ENCODE results near the gene PTMA. TPM values are rescaled to one million over a fixed set of nuclear protein-coding genes. Genes with fewer than 3 reads are reported as not detected.

The PTMA gene
- total and polyA plus RNA-seq, 8 donors: 677 to 2,328 (median 1,958) TPM

DNA sequence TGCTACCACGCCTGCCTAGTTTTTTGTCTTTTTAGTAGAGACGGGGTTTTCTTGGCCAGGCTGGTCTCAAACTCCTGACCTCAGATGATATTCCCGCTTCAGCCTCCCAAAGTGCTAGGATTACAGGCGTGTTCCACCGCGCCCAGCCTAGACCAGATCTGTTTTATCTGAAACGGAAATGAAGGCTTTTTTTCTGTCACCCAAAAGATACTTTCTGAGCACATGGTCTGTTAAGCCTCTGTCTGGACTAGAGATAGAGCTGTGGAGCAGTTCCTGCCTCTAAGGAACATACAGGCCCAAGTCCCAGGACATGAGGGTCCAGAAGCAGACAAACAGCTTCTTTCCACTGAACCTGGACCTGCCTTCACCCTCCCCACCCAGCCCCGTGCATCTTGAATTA is 43.6 kb upstream of the PTMA start:
- intact Hi-C loops (cut with DNase I): no loop called here
- ATAC-seq (no peak), DNase-seq (no peak)
- peak overlapping the region; percentile 97 to 98 for H3K27ac ChIP-seq
- H3K36me3 ChIP-seq: no peaks in the 10 kb centered on the region
- H3K4me3 ChIP-seq: no peak overlapping the region
- H3K9me3 ChIP-seq: no peaks in the 10 kb centered on the region
- TF ChIP-seq, protein P1, sequence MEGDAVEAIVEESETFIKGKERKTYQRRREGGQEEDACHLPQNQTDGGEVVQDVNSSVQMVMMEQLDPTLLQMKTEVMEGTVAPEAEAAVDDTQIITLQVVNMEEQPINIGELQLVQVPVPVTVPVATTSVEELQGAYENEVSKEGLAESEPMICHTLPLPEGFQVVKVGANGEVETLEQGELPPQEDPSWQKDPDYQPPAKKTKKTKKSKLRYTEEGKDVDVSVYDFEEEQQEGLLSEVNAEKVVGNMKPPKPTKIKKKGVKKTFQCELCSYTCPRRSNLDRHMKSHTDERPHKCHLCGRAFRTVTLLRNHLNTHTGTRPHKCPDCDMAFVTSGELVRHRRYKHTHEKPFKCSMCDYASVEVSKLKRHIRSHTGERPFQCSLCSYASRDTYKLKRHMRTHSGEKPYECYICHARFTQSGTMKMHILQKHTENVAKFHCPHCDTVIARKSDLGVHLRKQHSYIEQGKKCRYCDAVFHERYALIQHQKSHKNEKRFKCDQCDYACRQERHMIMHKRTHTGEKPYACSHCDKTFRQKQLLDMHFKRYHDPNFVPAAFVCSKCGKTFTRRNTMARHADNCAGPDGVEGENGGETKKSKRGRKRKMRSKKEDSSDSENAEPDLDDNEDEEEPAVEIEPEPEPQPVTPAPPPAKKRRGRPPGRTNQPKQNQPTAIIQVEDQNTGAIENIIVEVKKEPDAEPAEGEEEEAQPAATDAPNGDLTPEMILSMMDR (IDR thresholded peaks at IDR 0.05): no peak
- H3K4me1 ChIP-seq: peaks cover 7 to 45% of the 10 kb centered on the region in 2 donors
- no peaks in the 10 kb centered on the region for H3K27me3 ChIP-seq

DNA sequence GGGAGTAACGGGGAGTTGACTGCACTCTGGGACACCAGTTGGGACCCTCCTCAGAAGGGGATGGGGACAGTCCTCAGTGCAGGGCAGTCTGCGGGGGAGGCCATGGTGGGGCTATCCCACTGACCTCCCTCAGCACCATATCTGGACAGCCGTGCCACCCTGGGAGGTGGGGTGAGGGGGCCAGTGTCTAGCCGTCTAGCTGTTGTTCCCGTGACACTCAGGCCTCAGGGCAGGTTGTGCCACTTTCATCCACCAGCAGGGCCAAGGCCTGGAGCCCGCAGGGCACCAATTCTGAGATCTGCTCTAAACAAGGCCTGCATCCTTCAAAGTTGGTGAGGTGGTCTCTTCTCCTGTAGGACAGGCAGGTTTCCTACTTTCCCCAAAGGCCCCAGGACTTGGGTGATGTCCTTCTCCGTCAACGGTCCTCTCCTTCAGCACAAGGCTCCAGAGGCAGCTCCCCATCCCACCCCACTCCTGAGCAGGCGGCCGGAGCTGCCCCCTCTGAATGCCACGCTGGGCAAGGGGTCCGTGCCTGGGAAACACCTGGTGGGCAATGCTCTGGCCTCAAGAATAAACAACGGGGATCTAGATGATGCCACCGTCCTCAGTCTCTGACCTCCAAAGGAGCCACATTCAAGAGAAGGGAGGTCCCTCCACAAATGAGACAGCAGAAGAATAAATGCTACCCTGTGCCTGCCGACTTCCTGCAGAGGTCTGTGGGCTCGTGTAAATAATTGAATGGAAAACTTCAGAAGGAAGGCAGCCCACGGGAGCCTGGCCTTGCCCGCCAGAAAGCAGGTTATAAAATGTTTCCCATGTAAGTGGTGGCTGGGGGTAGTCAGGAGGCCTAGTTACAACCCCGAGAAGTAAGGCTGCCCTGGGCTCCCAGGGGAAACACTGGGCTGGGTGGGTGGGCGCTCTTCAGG is 42.8 kb upstream of the PTMA start:
- Histone ChIP-seq H3K27ac (peak overlapping the region; percentile 97 to 98), H3K36me3 (no peaks in the 10 kb centered on the region), H3K4me3 (peak overlapping the region; percentile 44 to 49), H3K27me3 (no peaks in the 10 kb centered on the region), H3K4me1 (peaks cover 7 to 45% of the 10 kb centered on the region in 2 donors), H3K9me3 (no peaks in the 10 kb centered on the region)
- DNase-seq: no peak
- no peak for ATAC-seq
- TF ChIP-seq, protein P1 (IDR thresholded peaks at IDR 0.05): no peak
- intact Hi-C loops (cut with DNase I): no loop called here

- H3K36me3 ChIP-seq: no peaks in the 10 kb centered on the region
- peak overlapping the region; percentile 44 to 49 for H3K4me3 ChIP-seq
- peak overlapping the region; percentile 97 to 98 for H3K27ac ChIP-seq
- no peaks in the 10 kb centered on the region for H3K9me3 ChIP-seq
- peak; percentile 75 to 97 (median 94) for DNase-seq
- H3K4me1 ChIP-seq: peaks cover 16 to 51% of the 10 kb centered on the region in 2 donors
- peak; percentile 89 for ATAC-seq
- TF ChIP-seq, protein P1 (IDR thresholded peaks at IDR 0.05): no peak
- intact Hi-C loops (cut with DNase I): no loop called here
- no peaks in the 10 kb centered on the region for H3K27me3 ChIP-seq
Observed at GRCh38 chr2:231666171-231667095, 41.9 kb upstream of the PTMA start.

DNA sequence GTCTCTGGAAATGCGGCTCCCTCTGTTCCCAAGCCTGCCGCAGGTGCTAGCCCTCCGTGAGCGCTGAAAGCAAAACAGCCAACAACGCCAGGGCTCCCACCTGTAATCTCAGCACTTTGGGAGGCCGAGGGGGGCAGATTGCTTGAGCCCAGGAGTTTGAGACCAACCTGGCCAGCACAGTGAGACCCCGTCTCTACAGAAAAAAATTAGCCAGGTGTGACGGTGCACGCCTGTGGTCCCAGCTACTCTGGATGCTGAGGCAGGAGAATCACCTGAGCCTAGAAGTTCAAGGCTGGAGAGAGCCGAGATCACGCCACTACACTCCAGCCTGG is 41.3 kb upstream of the PTMA start:
- TF ChIP-seq, protein P1 (IDR thresholded peaks at IDR 0.05): no peak
- Histone ChIP-seq H3K4me1 (peaks cover 20 to 52% of the 10 kb centered on the region in 2 donors), H3K27me3 (no peaks in the 10 kb centered on the region), H3K9me3 (no peaks in the 10 kb centered on the region), H3K36me3 (no peaks in the 10 kb centered on the region), H3K4me3 (peak overlapping the region; percentile 44 to 49), H3K27ac (peak overlapping the region; percentile 97 to 98)
- intact Hi-C loops (cut with DNase I): no loop called here
- ATAC-seq: no peak
- DNase-seq: no peak

DNA sequence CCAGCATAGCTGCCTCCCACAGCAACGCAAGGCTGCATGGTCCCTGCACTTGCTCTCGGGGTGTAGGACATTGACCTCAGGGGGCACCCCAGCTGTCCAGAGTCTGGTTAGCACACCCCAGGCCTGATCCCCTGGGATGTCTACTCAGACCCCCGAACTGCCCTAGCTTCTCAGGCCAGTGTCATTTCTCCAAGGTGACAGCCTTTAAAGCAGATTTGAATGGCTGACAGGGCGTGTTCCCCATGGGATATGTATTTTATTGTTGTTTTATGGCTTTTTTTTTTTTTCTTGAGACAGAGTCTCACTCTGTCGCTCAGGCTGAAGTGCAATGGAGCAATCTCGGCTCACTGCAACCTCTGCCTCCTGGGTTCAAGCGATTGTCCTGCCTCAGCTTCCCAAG is 40.8 kb upstream of the PTMA start:
- no peaks in the 10 kb centered on the region for H3K36me3 ChIP-seq
- peaks cover 24 to 56% of the 10 kb centered on the region in 2 donors for H3K4me1 ChIP-seq
- ATAC-seq: no peak
- H3K27me3 ChIP-seq: no peaks in the 10 kb centered on the region
- H3K4me3 ChIP-seq: peak overlapping the region in 1 of 2 donors; percentile 44
- DNase-seq: no peak
- TF ChIP-seq, protein P1 (IDR thresholded peaks at IDR 0.05): no peak
- no peaks in the 10 kb centered on the region for H3K9me3 ChIP-seq
- intact Hi-C loops (cut with DNase I): no loop called here
- peak overlapping the region; percentile 97 to 98 for H3K27ac ChIP-seq
